GM18873 (cell line): ENCODE measurements around the gene EXOC6.

Source experiments
- ATAC-seq: cut with Tn5 transposase; IDR thresholded peaks from one replicate; pipeline ENCODE4 v1.9.1; 2021; ENCODE audit warnings: mild to moderate bottlenecking, moderate library complexity, moderate number of reproducible peaks; ENCODE audit not compliant: unreplicated experiment, low FRiP score

EXOC6 gene

DNA sequence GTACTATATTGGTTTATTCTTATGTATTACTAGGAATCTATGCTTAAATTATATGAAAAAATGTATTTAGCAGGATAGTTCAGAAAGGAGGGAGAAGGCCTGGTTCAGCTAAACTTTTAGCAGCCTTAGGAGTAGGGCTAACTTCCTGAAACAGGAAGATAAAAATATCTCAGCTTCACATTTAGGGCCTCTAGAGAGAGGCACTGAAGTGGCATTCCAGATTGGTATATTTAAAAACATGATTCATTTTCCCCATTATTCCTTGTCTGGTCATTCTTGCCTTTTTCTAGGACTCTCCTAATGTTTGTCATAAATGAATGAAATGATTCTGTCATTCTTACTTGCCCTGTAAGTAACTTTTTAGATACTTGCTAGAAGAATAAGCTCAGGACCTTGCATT is 149.3 kb downstream of the EXOC6 start:
- no peak for ATAC-seq

DNA sequence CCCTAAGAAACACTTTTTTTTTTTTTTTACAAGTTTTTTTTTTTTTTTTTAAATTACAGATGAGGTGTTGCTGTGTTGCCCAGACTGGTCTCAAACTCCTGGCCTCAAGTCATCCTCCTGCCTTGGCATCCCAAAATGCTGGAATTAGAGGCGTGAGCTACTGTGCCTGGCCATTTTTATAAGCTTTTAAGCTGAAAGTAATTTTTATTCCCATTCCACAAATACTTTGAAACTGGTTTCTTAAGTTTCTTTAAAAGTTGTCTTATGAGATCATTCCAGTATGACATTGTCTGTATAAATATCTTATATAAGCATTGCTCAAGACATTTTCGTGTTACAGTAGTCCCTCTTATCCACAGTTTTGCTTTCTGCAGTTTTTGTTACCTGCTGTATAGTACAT is 150.9 kb downstream of the EXOC6 start:
- ATAC-seq, result no peak

DNA sequence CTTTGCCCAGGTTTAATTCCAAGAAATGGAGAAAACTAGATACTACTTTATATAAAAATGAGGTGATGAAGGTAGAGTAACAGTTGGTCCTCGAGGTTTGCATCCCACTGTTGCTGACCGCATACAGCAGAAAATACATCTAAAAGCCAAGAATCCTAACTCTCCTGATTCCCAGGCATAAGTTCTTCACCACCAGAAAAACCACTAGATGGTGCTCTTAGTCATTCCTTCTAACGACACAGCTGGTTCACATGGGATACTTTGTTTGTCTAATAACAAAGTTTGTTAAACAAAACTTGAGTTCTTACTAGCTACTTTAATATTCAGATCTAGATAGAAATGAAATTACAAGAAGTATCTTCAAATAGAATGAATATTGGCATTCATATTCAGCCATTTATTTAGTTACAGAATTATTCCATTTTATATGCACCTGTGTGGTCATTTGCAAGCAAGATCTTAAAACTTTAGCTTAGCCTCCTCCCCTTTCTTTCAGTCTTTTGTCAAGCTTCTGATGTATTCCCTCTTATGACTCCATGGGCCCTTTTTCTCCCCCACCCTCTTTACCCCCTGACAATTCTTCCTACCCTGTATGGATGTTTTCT is 158.2 kb downstream of the EXOC6 start:
- ATAC-seq, result no peak

DNA sequence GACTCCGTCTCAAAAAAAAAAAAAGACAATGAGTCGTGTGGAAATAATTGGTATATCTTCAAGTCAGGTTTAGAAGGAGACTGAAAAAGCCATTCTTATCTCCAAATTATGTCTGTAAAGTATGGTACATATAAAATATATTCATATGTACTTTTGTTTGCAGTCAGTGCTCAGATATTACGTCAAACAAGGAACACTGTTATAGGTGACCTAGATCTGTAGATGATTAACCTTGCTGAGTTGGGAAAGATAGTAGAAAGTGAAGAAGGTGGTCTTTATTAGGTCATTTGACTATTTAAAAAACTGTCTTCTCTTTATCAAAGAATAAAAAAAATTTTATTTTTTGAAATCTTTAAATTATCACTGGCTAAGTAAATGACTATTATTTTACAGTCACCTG is 167.4 kb downstream of the EXOC6 start:
- no peak for ATAC-seq

DNA sequence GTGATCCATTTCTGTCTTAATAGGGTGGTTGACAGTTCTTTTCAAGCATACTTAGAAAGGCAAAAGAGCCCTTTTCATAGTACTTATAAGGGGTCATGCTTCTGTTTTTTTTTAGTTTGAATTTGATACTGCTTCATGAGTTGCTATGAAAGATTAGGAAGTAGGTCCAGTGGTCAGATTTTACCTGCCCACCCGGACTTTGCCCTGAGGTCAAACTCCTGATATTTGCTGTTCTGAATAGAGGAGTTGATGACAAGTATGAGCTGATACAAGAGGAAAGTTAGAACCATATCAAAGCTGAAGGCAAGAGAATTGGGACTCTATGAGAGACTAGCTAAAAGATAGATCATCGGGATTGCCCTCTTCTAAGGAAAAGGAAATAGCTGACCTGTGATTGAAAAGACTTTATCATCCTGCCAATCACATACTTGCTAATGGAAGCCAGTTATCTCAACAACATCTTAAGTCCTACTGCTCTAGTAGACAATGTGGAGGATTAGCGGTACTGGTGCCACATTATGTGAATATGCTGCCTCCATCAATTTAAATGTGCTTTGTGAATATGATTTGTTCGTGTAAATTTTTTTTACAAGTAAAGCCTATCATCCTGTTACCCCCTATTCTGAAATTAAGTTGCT is 174.8 kb downstream of the EXOC6 start:
- ATAC-seq, result no peak

DNA sequence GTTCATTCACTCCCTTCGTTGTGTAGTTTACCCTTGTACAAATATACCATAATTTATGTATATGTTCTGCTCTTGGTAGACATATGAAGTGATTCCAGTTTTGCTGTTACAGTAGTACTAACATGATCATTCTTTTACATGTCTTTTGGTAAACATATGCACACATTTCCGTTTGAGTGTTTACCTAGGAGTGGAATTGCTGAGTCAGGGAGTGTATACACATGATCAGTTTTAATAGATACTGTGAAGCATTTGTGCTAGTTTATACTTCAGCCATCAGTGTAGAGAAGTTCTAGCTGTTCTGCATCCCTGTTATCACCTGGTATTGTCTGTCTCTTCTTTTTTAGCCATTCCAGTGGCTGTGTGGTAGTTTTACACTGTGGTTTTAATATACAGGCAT is 177.8 kb downstream of the EXOC6 start:
- no peak for ATAC-seq

DNA sequence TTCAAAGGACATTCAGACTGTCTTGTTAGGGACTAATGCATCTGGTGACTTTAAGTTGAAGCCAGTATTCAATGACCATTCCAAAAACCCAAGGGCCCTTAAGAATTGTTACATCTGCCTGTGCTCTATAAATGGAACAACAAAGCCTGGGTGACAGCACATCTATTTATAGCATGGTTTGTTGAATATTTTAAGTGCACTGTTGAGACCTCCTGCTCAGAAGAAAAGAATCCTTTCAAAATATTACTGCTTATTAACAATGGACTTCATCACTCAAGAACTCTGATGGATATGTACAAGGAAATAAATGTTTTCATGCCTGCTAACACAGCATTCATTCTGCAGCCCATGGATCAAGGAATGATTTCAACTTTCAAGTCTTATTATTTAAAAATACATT is 179.2 kb downstream of the EXOC6 start:
- no peak for ATAC-seq

DNA sequence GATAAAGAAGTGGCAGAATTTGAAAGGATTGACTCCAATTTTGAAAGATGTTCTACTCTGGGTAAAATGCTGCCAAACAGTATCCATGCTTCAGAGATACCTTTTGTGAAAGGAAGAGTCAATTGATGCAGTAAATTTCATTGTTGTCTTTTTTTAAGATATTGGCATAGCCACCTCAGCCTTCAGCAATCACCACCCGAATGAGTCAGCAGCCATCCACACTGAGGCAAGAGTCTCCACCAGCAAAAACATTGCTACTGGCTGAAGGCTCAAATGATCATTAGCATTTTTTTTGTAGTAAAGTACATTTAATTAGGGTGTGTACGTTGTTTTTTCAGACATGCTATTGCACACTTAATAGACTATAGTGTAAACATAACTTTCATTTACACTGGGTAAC is 180.6 kb downstream of the EXOC6 start:
- ATAC-seq, result no peak

DNA sequence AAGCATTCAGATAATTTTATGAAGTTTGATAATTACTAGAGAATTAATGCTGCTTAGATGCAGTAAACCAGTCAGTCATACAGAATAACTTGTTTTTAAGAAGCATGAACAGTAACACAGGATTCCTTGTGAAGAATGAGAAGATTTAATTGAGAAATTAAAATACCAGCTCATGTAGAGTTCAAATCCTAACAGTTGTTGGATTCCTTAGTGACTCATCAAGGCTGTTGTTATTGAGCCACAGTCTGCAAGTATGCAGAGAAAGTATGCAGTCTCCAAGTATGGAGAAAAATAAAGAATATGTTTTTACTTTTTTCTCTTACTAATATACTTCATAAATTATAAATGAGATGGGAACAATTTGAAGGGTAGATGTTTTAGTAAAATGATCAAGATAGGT is 182.1 kb downstream of the EXOC6 start:
- no peak for ATAC-seq

DNA sequence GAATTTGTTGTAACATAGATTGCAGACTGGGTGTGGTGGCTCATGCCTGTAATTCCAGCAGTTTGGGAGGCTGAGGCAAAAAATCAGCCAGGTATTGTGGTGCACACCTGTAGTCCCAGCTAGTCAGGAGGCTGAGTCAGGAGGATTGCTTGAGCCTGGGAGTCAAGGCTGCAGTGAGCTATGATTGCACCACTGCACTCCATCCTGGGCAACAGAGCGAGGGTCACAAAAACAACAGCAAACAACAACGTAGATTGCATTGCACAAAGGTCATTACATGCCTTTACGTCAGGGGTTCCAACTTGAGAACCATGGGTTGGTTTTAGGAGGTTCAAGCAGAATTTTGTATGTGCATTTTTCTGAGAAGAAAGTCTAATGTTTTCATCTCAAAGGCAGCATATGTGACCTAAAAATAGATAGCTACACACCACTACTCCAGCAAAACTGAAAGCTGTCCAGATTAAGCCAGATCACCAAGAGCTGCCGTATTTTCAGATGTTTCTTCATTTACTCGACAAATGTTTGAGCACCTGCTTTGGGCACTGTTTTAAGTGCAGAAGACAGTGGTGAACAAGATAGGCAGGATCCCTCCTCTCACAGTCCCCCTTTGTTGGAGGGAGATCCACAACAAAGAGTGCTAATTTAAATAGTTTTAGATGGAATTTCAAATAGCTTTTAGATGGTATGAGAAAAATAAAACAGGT is 183.9 kb downstream of the EXOC6 start:
- no peak for ATAC-seq

DNA sequence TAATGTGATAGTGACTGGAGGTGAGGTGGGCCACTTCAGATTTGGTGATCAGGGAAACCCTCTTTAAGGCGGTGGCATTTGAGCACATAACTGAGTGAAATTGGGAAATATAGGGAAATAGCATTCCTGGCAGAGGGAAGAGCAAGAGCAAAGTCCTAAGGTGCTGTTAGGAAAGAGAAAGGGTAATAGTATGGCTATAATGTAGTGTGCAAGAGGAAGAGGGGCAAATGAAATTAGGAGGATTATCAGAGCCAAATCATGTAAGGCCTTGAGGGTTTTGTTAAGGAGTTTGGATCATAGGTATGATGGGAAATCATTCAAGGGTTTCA is 184.5 kb downstream of the EXOC6 start:
- no peak for ATAC-seq

DNA sequence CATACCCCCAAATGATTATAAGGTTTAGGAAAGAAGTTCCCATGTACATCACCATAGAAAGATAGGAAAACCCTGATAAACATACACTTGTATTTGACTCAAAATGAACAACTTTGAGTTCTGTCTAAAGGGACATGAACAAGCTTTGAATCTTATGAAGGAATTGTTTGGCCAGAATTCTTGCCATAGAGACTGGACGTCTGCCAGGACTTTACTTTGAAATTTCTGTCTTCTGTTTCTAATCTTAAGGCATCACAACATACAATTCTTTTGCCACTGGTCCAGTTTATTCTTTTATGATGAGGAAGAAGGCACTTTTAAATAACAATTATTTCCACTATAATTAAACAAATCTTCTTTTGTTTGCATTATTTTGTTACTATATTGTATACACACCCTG is 186.1 kb downstream of the EXOC6 start:
- ATAC-seq, result no peak

DNA sequence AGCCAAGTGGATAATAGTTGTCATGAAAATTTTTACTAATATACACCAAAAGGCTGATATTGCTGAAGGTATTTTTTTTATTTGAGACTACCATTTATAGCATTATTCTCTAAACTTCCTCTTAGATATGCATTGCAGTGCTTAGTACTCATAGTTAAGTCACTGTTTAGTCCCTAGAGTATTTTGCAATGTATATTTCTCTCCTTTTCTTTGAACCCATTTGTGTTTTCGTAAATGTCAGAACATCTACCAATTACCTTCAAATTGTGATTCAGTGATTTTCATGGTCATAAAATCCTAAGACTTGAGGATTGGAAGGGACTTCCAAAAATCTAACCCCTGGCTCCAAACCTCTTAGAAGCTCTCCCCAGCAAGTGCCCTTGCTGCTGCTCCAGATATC is 190.8 kb downstream of the EXOC6 start:
- no peak for ATAC-seq

DNA sequence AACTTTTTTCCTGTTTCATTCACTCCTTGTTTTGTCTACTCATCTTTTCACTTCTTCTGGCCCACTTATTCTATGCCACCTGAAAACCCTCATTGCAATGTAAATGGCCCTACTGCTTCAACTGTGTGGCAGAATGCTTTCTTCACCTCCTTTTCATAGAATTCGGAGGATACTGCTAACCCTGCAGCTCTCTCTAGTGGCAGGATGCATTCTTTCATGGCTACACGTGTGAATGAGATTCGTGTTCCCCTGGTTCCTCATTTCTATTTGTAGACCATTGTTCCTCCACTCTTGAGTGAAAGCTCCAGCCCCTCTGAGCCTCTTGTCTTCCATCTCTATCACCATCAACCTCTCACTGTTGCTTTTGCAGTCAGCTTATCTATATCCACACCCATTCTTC is 191.4 kb downstream of the EXOC6 start:
- ATAC-seq, result no peak

DNA sequence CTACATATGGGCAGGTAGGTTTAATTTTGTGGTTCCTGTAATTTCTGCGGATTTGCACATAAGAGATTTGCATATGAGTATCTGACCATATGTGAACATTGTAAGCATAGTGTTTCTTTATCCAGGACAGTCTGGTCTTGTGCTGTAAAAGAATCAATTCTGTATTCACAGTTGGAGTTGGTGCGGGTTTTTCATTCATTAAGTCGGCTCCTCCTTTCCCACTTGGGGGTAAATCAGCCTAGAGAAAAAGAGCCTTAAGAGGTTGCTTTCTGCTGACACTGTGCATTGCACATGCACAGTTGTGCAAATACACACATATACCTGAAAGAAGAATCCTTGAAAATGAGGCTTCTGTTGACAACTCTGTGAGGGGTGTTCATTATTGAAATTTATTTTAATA is 206.2 kb downstream of the EXOC6 start:
- ATAC-seq, result no peak

DNA sequence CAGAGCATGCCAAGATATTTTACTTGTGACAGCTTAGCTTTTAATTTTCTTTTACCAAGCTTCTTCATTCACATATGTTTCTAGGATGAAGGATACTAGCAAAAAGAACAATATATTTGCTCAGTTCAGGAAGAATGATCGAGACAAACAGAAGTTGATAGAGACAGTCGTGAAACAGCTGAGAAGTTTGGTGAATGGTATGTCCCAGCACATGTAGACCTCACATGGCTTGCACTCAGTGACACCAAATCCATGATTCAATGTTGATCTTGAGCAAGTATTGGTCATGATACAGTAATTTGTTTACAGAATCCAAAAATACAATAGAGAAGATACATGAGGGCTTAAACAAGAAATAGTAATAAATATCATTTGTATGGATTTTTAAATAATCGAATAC is 209.8 kb downstream of the EXOC6 start:
- no peak for ATAC-seq

DNA sequence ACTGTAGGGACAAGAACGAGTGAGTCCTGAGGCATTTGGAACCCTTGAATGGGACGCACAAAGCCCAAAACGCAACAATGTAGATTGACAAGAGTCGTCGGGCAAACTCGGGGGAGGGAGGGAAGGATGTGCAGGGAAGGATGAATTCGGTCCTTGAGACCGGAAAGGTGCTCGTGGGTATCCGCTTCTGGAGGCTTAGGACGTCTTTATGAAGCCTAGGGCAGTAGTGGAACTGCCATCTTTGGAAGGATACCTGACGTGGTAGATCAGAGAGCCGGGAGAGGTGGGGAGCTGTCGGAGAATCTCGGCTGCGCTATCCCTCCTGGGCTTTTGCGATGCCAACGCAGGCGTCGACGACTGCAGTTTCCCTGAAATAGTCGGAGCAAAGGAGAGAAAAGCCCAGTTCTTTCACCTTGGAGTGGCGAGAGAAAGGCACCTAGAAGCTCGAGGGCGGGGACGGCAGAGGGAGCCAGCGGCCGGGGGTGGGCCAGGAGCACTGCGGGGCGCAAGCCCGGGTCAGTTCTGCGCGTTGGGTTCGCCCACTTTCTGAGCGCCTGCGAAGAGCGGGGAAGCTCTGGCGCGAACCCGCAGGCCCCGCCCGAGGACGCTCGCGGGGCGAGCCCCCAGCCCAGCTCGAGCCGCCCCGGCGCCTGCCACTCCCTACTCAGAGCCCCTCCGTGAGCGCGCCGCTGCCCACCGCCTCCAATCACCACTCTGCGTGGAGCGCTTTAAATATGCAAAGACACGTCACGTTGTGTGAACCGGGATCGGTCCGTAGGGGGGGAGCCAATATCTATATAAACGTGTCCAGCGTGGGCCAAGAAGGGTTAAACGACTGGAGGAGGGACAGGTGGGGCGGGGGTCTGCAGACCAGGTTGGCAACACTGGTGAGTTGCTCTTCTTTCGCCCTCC is 211.9 kb downstream of the EXOC6 start, which contains the start of gene CYP26C1:
Gene CYP26C1, plus strand, starts transcription at position 824 of the 912 bp plus-strand sequence. CDS start 466 bp downstream, outside the sequence.
- no peak for ATAC-seq

DNA sequence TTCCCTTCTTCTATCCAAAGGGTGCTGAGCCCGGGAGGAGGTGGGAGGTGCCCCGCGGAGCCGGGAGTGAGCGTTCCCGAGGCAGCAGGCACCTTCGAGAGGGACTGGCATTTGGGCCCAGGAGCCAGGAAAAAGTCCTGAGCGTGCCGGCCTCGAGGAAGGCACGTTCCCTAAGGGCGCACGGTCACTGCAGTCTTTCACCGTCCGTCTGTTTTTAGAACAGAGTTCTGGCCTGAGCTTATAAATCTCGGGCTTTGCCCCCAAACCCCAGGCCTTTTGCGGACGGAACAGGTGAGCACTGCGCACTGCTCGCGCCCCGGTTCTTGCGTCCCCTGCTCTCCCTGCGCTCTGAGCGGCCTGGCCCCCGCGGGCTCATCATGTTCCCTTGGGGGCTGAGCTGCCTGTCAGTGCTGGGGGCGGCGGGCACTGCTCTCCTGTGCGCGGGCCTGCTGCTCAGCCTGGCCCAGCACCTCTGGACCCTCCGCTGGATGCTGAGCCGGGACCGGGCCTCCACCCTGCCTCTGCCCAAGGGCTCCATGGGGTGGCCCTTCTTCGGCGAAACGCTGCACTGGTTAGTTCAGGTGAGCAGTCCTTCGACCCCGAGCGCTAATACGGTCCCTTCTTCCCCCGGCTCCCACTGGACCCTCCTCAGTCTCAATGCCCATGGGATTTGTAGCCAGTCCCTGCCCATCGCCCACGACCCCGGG is 212.7 kb downstream of the EXOC6 start:
- no peak for ATAC-seq

DNA sequence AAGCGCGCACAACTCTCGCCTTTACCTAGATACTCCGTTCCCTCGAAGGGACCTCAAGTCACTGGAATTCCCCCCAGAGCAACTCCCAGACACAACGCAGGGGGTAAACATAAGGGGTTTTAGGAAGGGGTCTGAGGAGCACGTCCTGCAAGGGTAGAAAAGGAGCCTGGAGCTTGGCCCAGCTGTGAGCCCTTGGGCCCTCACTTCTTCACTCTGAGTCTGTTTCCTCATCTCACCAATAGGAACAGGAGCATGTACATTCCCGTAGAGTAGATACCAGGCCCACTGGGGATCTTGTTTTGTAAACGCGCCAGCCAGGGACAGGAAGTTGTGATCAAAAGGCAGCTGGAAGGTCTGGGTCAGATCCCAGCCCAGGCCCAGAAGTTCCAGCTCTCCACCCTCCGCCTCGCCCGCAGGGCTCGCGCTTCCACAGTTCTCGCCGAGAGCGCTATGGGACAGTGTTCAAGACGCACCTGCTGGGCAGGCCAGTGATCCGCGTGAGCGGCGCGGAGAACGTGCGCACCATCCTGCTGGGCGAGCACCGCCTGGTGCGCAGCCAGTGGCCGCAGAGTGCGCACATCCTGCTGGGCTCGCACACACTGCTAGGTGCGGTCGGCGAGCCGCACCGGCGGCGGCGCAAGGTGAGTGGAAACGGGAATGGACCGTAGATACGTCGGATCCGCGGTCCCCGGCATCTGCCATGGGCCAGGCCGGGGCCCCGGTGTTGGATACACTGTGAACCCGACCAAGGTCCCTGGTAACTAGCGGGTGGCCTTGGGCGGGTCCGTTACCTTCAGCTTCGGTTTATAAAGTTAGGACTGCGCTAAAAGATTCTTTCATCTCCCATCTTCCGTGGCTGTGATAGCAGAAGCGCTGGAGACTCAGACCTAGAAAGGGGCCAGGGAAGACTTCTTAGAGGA is 213.5 kb downstream of the EXOC6 start:
- ATAC-seq, result no peak
